ENCODE measurements around the gene FGF12. TPM values are rescaled to one million over a fixed set of nuclear protein-coding genes. Genes with fewer than 3 reads are reported as not detected.

Gene FGF12
- total RNA-seq, 1 donor from 2014 or later, result not detected

- H3K4me3 Mint-ChIP-seq, result no peak overlapping the region
- H3K27ac Mint-ChIP-seq, result no peak overlapping the region
- no peak for DNase-seq (ENCODE audit: low spot score)
- intact Hi-C loops (cut with micrococcal nuclease), result no loop called here
- H3K4me1 Mint-ChIP-seq (ENCODE audit: low read depth), result no peaks in the 10 kb centered on the region
- H3K27me3 Mint-ChIP-seq (ENCODE audit: insufficient read depth), result no peaks in the 10 kb centered on the region
- H3K36me3 Mint-ChIP-seq (ENCODE audit: low read depth), result no peaks in the 10 kb centered on the region
- H3K9me3 Mint-ChIP-seq, result no peaks in the 10 kb centered on the region
Measured at GRCh38 chr3:192501401-192501800, 225.9 kb downstream of the FGF12 start.

DNA sequence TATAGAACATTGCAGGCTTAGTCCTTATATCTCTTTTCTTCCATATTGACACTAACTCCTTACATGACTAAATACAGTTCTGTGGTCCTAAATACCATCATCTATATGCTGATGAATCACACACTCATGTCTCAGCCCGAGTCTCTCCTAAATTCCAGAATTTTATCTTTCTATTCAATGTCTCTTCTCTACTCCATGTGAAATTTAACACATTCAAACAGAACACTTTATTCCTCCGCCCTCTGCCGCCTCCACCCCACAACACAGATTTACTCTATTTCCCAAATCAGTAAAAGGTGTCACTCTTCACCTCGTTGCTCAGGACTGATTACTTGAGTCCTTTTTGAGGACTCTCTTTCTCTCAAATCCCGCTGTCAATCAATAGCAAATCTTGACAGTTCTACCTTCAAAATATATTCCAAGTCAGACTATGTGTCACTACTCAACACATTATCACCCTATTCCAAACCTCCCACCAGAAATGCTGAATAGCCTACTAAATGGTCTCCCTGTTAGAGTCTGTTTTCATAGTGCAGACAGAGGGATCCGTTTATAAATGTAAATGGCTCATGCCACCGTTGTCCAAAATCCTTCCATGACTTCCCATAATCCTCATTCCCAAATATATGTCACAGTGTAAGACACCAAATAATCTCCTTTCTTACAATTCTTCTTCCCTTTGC, 230.3 kb downstream of the FGF12 start:
- Mint-ChIP-seq H3K36me3 (ENCODE audit: low read depth) (no peaks in the 10 kb centered on the region), H3K27ac (no peak overlapping the region), H3K4me1 (ENCODE audit: low read depth) (no peaks in the 10 kb centered on the region), H3K9me3 (no peaks in the 10 kb centered on the region), H3K27me3 (ENCODE audit: insufficient read depth) (no peaks in the 10 kb centered on the region), H3K4me3 (no peak overlapping the region)
- no peak for DNase-seq (ENCODE audit: low spot score)
- intact Hi-C loops (cut with micrococcal nuclease), result no loop called here

GRCh38 chr3:192494174-192494573, 233.2 kb downstream of the FGF12 start:
- Mint-ChIP-seq H3K36me3 (ENCODE audit: low read depth) (no peaks in the 10 kb centered on the region), H3K27me3 (ENCODE audit: insufficient read depth) (no peaks in the 10 kb centered on the region), H3K4me3 (no peak overlapping the region), H3K9me3 (no peaks in the 10 kb centered on the region), H3K27ac (no peak overlapping the region), H3K4me1 (ENCODE audit: low read depth) (no peaks in the 10 kb centered on the region)
- DNase-seq (ENCODE audit: low spot score), result no peak
- intact Hi-C loops (cut with micrococcal nuclease), result no loop called here

- Mint-ChIP-seq H3K27ac (no peak overlapping the region), H3K4me1 (ENCODE audit: low read depth) (no peaks in the 10 kb centered on the region), H3K36me3 (ENCODE audit: low read depth) (no peaks in the 10 kb centered on the region), H3K27me3 (ENCODE audit: insufficient read depth) (no peaks in the 10 kb centered on the region), H3K4me3 (no peak overlapping the region), H3K9me3 (no peaks in the 10 kb centered on the region)
- intact Hi-C loops (cut with micrococcal nuclease), result no loop called here
- DNase-seq (ENCODE audit: low spot score), result no peak
Measured at GRCh38 chr3:192490720-192491119, 236.6 kb downstream of the FGF12 start.

DNA sequence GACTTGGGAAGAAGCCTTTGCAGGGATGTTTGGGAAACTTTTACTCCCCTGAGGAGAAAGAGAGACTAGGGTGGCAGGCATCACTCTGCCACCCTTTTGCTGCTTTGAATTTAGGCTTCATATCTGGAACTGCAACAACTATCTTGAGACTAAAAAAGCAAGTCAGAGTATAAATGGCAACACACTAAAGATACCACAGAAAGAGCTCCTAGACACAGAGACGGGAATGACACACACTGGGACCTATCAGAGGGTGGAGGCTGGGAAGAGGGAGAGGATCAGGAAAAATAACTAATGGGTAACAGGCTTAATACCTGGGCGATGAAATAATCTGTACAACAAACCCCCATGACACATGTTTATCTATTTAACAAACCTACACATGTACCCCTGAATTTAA, 237.8 kb downstream of the FGF12 start:
- intact Hi-C loops (cut with micrococcal nuclease), result no loop called here
- Mint-ChIP-seq H3K4me1 (ENCODE audit: low read depth) (no peaks in the 10 kb centered on the region), H3K27me3 (ENCODE audit: insufficient read depth) (no peaks in the 10 kb centered on the region), H3K27ac (no peak overlapping the region), H3K36me3 (ENCODE audit: low read depth) (no peaks in the 10 kb centered on the region), H3K4me3 (no peak overlapping the region), H3K9me3 (no peaks in the 10 kb centered on the region)
- DNase-seq (ENCODE audit: low spot score), result no peak

- Mint-ChIP-seq H3K27ac (no peak overlapping the region), H3K9me3 (no peaks in the 10 kb centered on the region)
- intact Hi-C loops (cut with micrococcal nuclease), result no loop called here
Measured at GRCh38 chr3:192487033-192487432, 240.3 kb downstream of the FGF12 start.

GRCh38 chr3:192482809-192483208, 244.5 kb downstream of the FGF12 start:
- DNase-seq (ENCODE audit: low spot score), result no peak
- intact Hi-C loops (cut with micrococcal nuclease), result no loop called here
- no peaks in the 10 kb centered on the region for H3K36me3 Mint-ChIP-seq (ENCODE audit: low read depth)
- H3K27ac Mint-ChIP-seq, result no peak overlapping the region
- H3K27me3 Mint-ChIP-seq (ENCODE audit: insufficient read depth), result no peaks in the 10 kb centered on the region
- no peaks in the 10 kb centered on the region for H3K9me3 Mint-ChIP-seq
- H3K4me3 Mint-ChIP-seq, result no peak overlapping the region
- no peaks in the 10 kb centered on the region for H3K4me1 Mint-ChIP-seq (ENCODE audit: low read depth)

More at GRCh38 chr3:192487033-192487432, 240.3 kb downstream of the FGF12 start:
- no peak for DNase-seq (ENCODE audit: low spot score)
- Mint-ChIP-seq H3K27me3 (ENCODE audit: insufficient read depth) (no peaks in the 10 kb centered on the region), H3K4me3 (no peak overlapping the region), H3K4me1 (ENCODE audit: low read depth) (no peaks in the 10 kb centered on the region), H3K36me3 (ENCODE audit: low read depth) (no peaks in the 10 kb centered on the region)

DNA sequence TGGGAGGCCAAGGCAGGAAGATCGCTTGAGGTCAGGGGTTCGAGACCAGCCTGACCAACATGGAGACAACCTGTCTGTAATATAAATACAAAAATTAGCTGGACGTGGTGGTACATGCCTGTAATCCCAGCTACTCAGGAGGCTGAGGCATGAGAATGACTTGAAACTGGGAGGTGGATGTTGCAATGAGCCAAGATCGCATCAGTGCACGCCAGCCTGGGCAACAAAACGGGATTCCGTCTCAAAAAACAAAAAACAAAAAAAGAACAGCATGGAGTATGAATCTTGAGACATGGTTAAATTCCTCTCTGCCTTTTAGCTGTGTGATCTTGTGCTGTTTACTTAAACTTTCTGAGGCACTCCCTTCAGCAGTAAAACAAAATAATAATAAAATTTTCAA, 244.9 kb downstream of the FGF12 start:
- Mint-ChIP-seq H3K9me3 (no peaks in the 10 kb centered on the region), H3K27me3 (ENCODE audit: insufficient read depth) (no peaks in the 10 kb centered on the region), H3K4me1 (ENCODE audit: low read depth) (no peaks in the 10 kb centered on the region), H3K4me3 (no peak overlapping the region), H3K36me3 (ENCODE audit: low read depth) (no peaks in the 10 kb centered on the region), H3K27ac (no peak overlapping the region)
- intact Hi-C loops (cut with micrococcal nuclease), result no loop called here
- DNase-seq (ENCODE audit: low spot score), result no peak

DNA sequence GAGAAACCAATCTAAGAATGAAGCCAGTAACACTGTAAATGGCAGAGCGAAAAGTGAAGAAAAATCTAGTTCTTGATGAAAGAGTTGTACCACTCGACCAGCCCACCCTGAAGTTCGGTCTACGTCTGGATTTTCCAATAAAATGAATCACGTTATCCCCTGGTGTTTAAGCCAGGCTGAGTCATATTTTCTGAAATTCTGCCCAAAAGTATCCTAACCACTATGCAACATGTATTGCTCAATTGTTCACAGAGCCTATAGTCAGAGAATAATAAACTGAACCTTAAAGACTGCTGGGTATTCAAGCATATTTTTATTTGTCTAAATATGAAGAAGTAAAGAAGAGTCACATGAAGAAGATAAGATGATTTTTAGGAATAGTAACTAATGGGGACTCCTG, 245.7 kb downstream of the FGF12 start:
- Mint-ChIP-seq H3K4me1 (ENCODE audit: low read depth) (no peaks in the 10 kb centered on the region), H3K36me3 (ENCODE audit: low read depth) (no peaks in the 10 kb centered on the region), H3K27ac (no peak overlapping the region), H3K27me3 (ENCODE audit: insufficient read depth) (no peaks in the 10 kb centered on the region), H3K9me3 (no peaks in the 10 kb centered on the region), H3K4me3 (no peak overlapping the region)
- intact Hi-C loops (cut with micrococcal nuclease), result no loop called here
- DNase-seq (ENCODE audit: low spot score), result no peak

- Mint-ChIP-seq H3K27ac (no peak overlapping the region), H3K36me3 (ENCODE audit: low read depth) (no peaks in the 10 kb centered on the region), H3K9me3 (no peaks in the 10 kb centered on the region), H3K4me1 (ENCODE audit: low read depth) (no peaks in the 10 kb centered on the region), H3K4me3 (no peak overlapping the region), H3K27me3 (ENCODE audit: insufficient read depth) (peaks cover 15% of the 10 kb centered on the region)
- peak; percentile 32 for DNase-seq (ENCODE audit: low spot score)
- intact Hi-C loops (cut with micrococcal nuclease), result loop anchor here (1.0 to 5.0 kb wide), 5 partner anchors 99 to 1105 kb away; no protein-coding TSS in a partner anchor
Measured at GRCh38 chr3:192467230-192468140, 259.9 kb downstream of the FGF12 start.

GRCh38 chr3:192449036-192449435, 278.3 kb downstream of the FGF12 start:
- Mint-ChIP-seq H3K27me3 (ENCODE audit: insufficient read depth) (peaks cover 6% of the 10 kb centered on the region), H3K4me3 (no peak overlapping the region), H3K9me3 (no peaks in the 10 kb centered on the region), H3K36me3 (ENCODE audit: low read depth) (no peaks in the 10 kb centered on the region), H3K27ac (no peak overlapping the region), H3K4me1 (ENCODE audit: low read depth) (no peaks in the 10 kb centered on the region)
- intact Hi-C loops (cut with micrococcal nuclease), result no loop called here
- no peak for DNase-seq (ENCODE audit: low spot score)

GRCh38 chr3:192445770-192446644, 281.3 kb downstream of the FGF12 start:
- H3K9me3 Mint-ChIP-seq, result no peaks in the 10 kb centered on the region
- DNase-seq (ENCODE audit: low spot score), result no peak

DNA sequence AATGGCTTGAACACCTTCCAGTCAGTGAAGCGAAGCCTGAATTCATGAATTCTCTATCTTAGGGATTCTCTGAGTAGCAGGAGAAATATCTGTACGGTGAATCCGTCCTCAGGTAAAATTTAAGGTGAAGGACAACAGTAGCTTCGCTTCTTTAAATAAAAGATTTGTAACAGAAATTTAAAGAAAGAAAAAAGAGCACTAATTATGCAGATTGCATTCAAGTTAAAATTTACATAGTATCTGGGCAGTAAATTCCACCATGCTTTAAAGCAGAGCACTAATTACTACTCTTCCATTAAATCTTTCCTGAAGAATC, 282.6 kb downstream of the FGF12 start:
- H3K4me3 Mint-ChIP-seq, result no peak overlapping the region
- no peaks in the 10 kb centered on the region for H3K36me3 Mint-ChIP-seq (ENCODE audit: low read depth)
- H3K27me3 Mint-ChIP-seq (ENCODE audit: insufficient read depth), result peaks cover 3% of the 10 kb centered on the region
- H3K27ac Mint-ChIP-seq, result no peak overlapping the region
- no peaks in the 10 kb centered on the region for H3K4me1 Mint-ChIP-seq (ENCODE audit: low read depth)
- intact Hi-C loops (cut with micrococcal nuclease), result loop anchor here (1.0 to 5.0 kb wide), 3 partner anchors 256 to 1562 kb away; no protein-coding TSS in a partner anchor
- no peak for DNase-seq (ENCODE audit: low spot score)
- no peaks in the 10 kb centered on the region for H3K9me3 Mint-ChIP-seq

More at GRCh38 chr3:192445770-192446644, 281.3 kb downstream of the FGF12 start:
- Mint-ChIP-seq H3K36me3 (ENCODE audit: low read depth) (no peaks in the 10 kb centered on the region), H3K4me1 (ENCODE audit: low read depth) (no peaks in the 10 kb centered on the region), H3K27me3 (ENCODE audit: insufficient read depth) (peaks cover 5% of the 10 kb centered on the region), H3K4me3 (no peak overlapping the region), H3K27ac (no peak overlapping the region)
- intact Hi-C loops (cut with micrococcal nuclease), result no loop called here

Data from activated T-helper 1 cell treated with anti-CD3 and anti-CD28 coated beads, Interleukin-12 subunit alpha, Interleukin-12 subunit beta, Interleukin-2, Interleukin-4 antibody, amounts not matched to agents 30 ng/mL and 10 ng/mL and 1 ng/mL, durations not matched to agents 14 hours and 24 hours and 36 hours (primary cell).